Uterus (tissue), 4 donors: Measurements from ENCODE around the gene SLC66A2. TPM values are rescaled to one million over a fixed set of nuclear protein-coding genes. Genes with fewer than 3 reads are reported as not detected.

Experiments
- DNase-seq, 2 donors: peaks; one replicate each; pipeline ENCODE4 v3.0.0-alpha.2; 2019 to 2020
- H3K27ac ChIP-seq, 2 donors: fragments of 200-600 bp; sonication (generic); 1 replicate in 1 of 2; 2 replicates in 1 of 2; pipeline ENCODE4 v1.5.1; 2016 to 2018
- H3K27me3 ChIP-seq, 2 donors: fragments of 200-600 bp; sonication (generic); one replicate each; pipeline ENCODE4 v1.5.1; 2018 to 2019; ENCODE audit warnings: control low read depth in 1 of 2
- H3K36me3 ChIP-seq, 2 donors: fragments of 200-600 bp; sonication (generic); one replicate each; pipeline ENCODE4 v1.5.1; 2019; ENCODE audit warnings: control low read depth in 1 of 2
- H3K4me1 ChIP-seq, 2 donors: fragments of 200-600 bp; sonication (generic); one replicate each; pipeline ENCODE4 v1.5.1; 2018 to 2019; ENCODE audit warnings: control low read depth in 1 of 2
- H3K4me3 ChIP-seq, 2 donors: fragments of 200-600 bp; sonication (generic); 1 replicate in 1 of 2; 2 replicates in 1 of 2; pipeline ENCODE4 v1.5.1; 2018 to 2019; ENCODE audit warnings: mild to moderate bottlenecking in 1 of 2
- H3K9me3 ChIP-seq, 2 donors: fragments of 200-600 bp; sonication (generic); one replicate each; pipeline ENCODE4 v1.5.1; 2019; ENCODE audit warnings: control low read depth in 1 of 2
- CTCF ChIP-seq, 4 experiments: fragments of 200-600 bp in 2 of 4; fragments of 450-650 bp in 2 of 4; sonication (generic) in 2 of 4; IDR thresholded peaks; one replicate each; pipeline ENCODE4 v1.5.1; 2016 to 2019; ENCODE audit warnings: antibody characterized with exemption in 4 of 4, mild to moderate bottlenecking in 2 of 4, moderate library complexity in 1 of 4
- POLR2A ChIP-seq, 2 donors: fragments of 450-650 bp; IDR thresholded peaks; one replicate each; pipeline ENCODE4 v1.6.1; 2016; ENCODE audit warnings: antibody characterized with exemption in 2 of 2, mild to moderate bottlenecking in 1 of 2, moderate library complexity in 1 of 2
- intact Hi-C: fragments of 100-400 bp; cut with DNase I; formaldehyde crosslinking; loops from one replicate; pipeline ENCODE4 v1.15.1; 2023; ENCODE audit warnings: low total_unique reads
- total RNA-seq, 4 donors: library from RNA; depleted of rRNA in 3 of 4; stranded (reverse); fragments of >200 nt in 3 of 4; gene quantifications; one replicate each; pipeline versions ENCODE4 v1.1.0 to v1.2.4, GENCODE V29; 2014 to 2023
- donor health status: DM: yes; HTN: yes; CAD: no.

The SLC66A2 gene
- total RNA-seq, 4 donors from 2014 or later = 20.3 to 42.5 (median 32.5) TPM

DNA sequence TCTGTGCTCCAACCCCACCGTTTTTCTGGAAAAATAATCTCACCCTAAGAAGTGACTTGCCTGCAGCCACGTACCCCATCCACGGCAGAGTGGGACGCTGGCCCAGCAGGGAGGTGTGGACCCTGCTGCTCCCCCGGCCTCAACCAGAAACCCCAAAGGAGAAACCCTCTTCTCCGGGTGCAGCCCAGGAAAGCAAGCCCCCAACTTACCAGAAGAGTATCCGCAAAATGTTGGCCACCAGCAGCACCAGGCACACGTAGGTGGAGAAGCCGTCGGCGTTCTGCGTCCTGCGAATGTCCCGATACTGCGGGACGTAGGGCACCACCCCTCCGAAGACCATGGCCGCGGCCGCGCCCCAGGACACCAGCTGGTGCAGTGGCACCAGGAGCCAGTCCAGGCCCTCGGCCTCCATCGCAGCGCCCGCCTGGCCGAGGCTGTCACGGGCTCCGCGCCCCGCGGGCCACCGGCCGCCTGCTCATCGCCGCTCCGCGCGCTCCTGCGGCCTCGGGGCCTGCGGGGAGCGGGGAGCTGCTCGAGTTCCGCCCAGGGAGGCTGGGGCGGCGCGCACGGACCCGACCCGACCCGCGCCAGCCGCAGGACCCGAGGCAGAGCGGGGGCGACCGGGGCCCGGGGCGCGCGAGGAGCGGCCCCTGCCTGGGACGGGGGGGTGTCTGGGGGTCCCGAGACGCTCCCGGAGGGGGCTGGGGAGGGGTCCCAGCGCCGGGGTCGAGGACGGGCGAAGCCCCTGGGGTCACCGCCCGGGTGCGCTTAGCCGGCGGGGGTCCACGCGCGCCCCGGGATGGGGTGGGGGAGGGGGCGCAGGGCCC is 725 bp downstream of the SLC66A2 start:
- Histone ChIP-seq H3K9me3 (no peaks in the 10 kb centered on the region), H3K4me3 (peak overlapping the region; percentile 70 to 99), H3K27me3 (no peaks in the 10 kb centered on the region), H3K4me1 (peaks cover 0 to 10% of the 10 kb centered on the region in 2 donors), H3K27ac (peak overlapping the region; percentile 66 to 69), H3K36me3 (no peaks in the 10 kb centered on the region)
- DNase-seq = no peak
- intact Hi-C loops = no loop called here
- no peak for TF ChIP-seq CTCF (IDR thresholded peaks at IDR 0.05)
- no peak for TF ChIP-seq POLR2A (IDR thresholded peaks at IDR 0.05)

GRCh38 chr18:79949697-79950487 is 1.6 kb downstream of the SLC66A2 start:
- TF ChIP-seq CTCF (IDR thresholded peaks at IDR 0.05) (no peak), POLR2A (IDR thresholded peaks at IDR 0.05) (no peak)
- H3K36me3 ChIP-seq = no peaks in the 10 kb centered on the region
- peaks cover 0 to 10% of the 10 kb centered on the region in 2 donors for H3K4me1 ChIP-seq
- peak overlapping the region in 1 of 2 donors; percentile 56 for H3K27ac ChIP-seq
- no peaks in the 10 kb centered on the region for H3K9me3 ChIP-seq
- peak overlapping the region; percentile 70 to 99 for H3K4me3 ChIP-seq
- intact Hi-C loops = no loop called here
- H3K27me3 ChIP-seq = no peaks in the 10 kb centered on the region
- no peak for DNase-seq

- H3K4me3 ChIP-seq = no peak overlapping the region
- no peaks in the 10 kb centered on the region for H3K9me3 ChIP-seq
- no peak overlapping the region for H3K27ac ChIP-seq
- no peak for DNase-seq
- H3K27me3 ChIP-seq = no peaks in the 10 kb centered on the region
- TF ChIP-seq CTCF (IDR thresholded peaks at IDR 0.05) (no peak), POLR2A (IDR thresholded peaks at IDR 0.05) (no peak)
- no peaks in the 10 kb centered on the region for H3K36me3 ChIP-seq
- H3K4me1 ChIP-seq = peaks cover 0 to 10% of the 10 kb centered on the region in 2 donors
- intact Hi-C loops = no loop called here
These were observed 2.6 kb downstream of the SLC66A2 start for GRCh38 chr18:79948719-79949411.

GRCh38 chr18:79947881-79948610 is 3.4 kb downstream of the SLC66A2 start:
- Histone ChIP-seq H3K9me3 (no peaks in the 10 kb centered on the region), H3K36me3 (no peaks in the 10 kb centered on the region), H3K27me3 (no peaks in the 10 kb centered on the region), H3K4me1 (peaks cover 0 to 10% of the 10 kb centered on the region in 2 donors), H3K27ac (no peak overlapping the region), H3K4me3 (no peak overlapping the region)
- intact Hi-C loops = no loop called here
- TF ChIP-seq POLR2A (IDR thresholded peaks at IDR 0.05) (no peak), CTCF (IDR thresholded peaks at IDR 0.05) (no peak)
- DNase-seq = no peak
